Panc1 (cell line): ENCODE results near the gene BUB3.

Experiments used
- CTCF ChIP-seq: fragments of 450-650 bp; IDR thresholded peaks from 2 replicates; pipeline ENCODE4 v1.5.1; 2017; ENCODE audit warnings: mild to moderate bottlenecking
- POLR2AphosphoS5 ChIP-seq: IDR thresholded peaks from 2 replicates; pipeline ENCODE4 v1.6.1; 2012; ENCODE audit warnings: mild to moderate bottlenecking, low read depth, low read length, moderate library complexity
- REST ChIP-seq, 2 experiments: IDR thresholded peaks; 2 replicates each; pipeline ENCODE4 v1.6.1; 2011 to 2012; ENCODE audit warnings: low read depth in 2 of 2, control low read depth in 1 of 2, low read length in 1 of 2, mild to moderate bottlenecking in 1 of 2, moderate library complexity in 1 of 2; ENCODE audit not compliant: insufficient read depth in 1 of 2
- SIN3A ChIP-seq: IDR thresholded peaks from 2 replicates; pipeline ENCODE4 v1.6.1; 2012; ENCODE audit warnings: low read depth, mild to moderate bottlenecking, low read length, moderate library complexity, borderline replicate concordance; ENCODE audit not compliant: insufficient read depth

GRCh38 chr10:123204127-123204461 is 49.9 kb downstream of the BUB3 start:
- no peak for TF ChIP-seq CTCF
- TF ChIP-seq POLR2AphosphoS5, result no peak
- TF ChIP-seq SIN3A, result no peak
- no peak for TF ChIP-seq REST (IDR thresholded peaks at IDR 0.05; ENCODE audit: insufficient read depth in 1 of 2, low read depth in 2 of 2, low read length in 1 of 2)
